ENCODE measurements around the gene CST9L. TPM values are rescaled to one million over a fixed set of nuclear protein-coding genes. Genes with fewer than 3 reads are reported as not detected.

Gene CST9L
- total and polyA plus RNA-seq, 2 of the 13 experiments (the other 11 are each of a cell fraction or from before 2014, with no cell fraction given) = 0.15 TPM; not detected in 1

GRCh38 chr20:23598481-23598880 lies 30.2 kb upstream of the CST9L start:
- ChIA-PET CTCF (ENCODE audit: low intra/inter-chr PET ratio, low total read pairs) (no interaction called here), POLR2A (no interaction called here)
- Histone ChIP-seq H3K27ac (ENCODE audit: extremely low read length, insufficient read depth, low read length) (no peak overlapping the region), H3K36me3 (replicated peaks in 1 of 2; ENCODE audit: control insufficient read depth in 1 of 2, insufficient read depth in 2 of 2, low read length in 2 of 2) (no peaks in the 10 kb centered on the region), H3K79me2 (ENCODE audit: insufficient read depth, low read length) (no peaks in the 10 kb centered on the region), H4K20me1 (ENCODE audit: insufficient read depth, low read length) (no peaks in the 10 kb centered on the region), H3K4me2 (ENCODE audit: low read depth, low read length) (no peak overlapping the region), H3K27me3 (ENCODE audit: control insufficient read depth in 1 of 2, insufficient read depth in 2 of 2, low read length in 2 of 2) (peaks cover 0 to 18% of the 10 kb centered on the region in 2 experiments; a peak in 1 of 5 replicates), H3K4me3 (replicated peaks in 1 of 3; ENCODE audit: insufficient read depth in 1 of 3, low read depth in 2 of 3, low read length in 3 of 3) (no peak overlapping the region), H2AFZ (ENCODE audit: low read length) (no peak overlapping the region), H3K9ac (ENCODE audit: insufficient read depth, low read depth, low read length) (no peak overlapping the region), H3K4me1 (ENCODE audit: insufficient read depth, low read length) (peaks cover 10% of the 10 kb centered on the region; the same call in 1 of the 2 replicates), H3K9me3 (ENCODE audit: low read length) (no peaks in the 10 kb centered on the region)
- FAIRE-seq (no peak), ATAC-seq (no peak), DNase-seq (ENCODE audit: low spot score) (no peak)
- no peak for TF ChIP-seq ZNF598 (CRISPR knock-in tag; IDR thresholded peaks at IDR 0.05; ENCODE audit: borderline replicate concordance)
- no peak for TF ChIP-seq NKX3-1 (CRISPR knock-in tag; IDR thresholded peaks at IDR 0.05)
- BruUV-seq (replicated peaks) = no TSS peak
- in situ Hi-C loops (cut with HindIII; ENCODE audit: extremely low pct_ligation_motif_present, low pct_unique_long_range_greater_than_20kb) (no loop called here), intact Hi-C loops (cut with micrococcal nuclease; ENCODE audit: unreplicated experiment) (no loop called here)

- in situ Hi-C loops (cut with HindIII; ENCODE audit: extremely low pct_ligation_motif_present, low pct_unique_long_range_greater_than_20kb) = no loop called here
- no peak for TF ChIP-seq CBX2 (IDR thresholded peaks at IDR 0.05; ENCODE audit: low read depth, low read length)
- no peak for TF ChIP-seq CBX2 (CRISPR knock-in tag; IDR thresholded peaks at IDR 0.05; ENCODE audit: low read depth)
- TF ChIP-seq CBX5 (CRISPR knock-in tag; IDR thresholded peaks at IDR 0.05; ENCODE audit: borderline replicate concordance) = no peak
- TF ChIP-seq CEBPB (IDR thresholded peaks at IDR 0.05; ENCODE audit: borderline replicate concordance, low read depth, low read length) = peak; percentile 5; the same call in 1 of the 2 replicates
- no peak overlapping the region for H3K4me2 ChIP-seq (ENCODE audit: low read depth, low read length)
- peaks cover 10% of the 10 kb centered on the region; the same call in 1 of the 2 replicates for H3K4me1 ChIP-seq (ENCODE audit: insufficient read depth, low read length)
- POLR2A ChIA-PET = no interaction called here
- DNase-seq (ENCODE audit: low spot score) (no peak), ATAC-seq (no peak), FAIRE-seq (no peak)
- CTCF ChIA-PET (ENCODE audit: low intra/inter-chr PET ratio, low total read pairs) = no interaction called here
- no peak overlapping the region for H2AFZ ChIP-seq (ENCODE audit: low read length)
- no peak overlapping the region for H3K9ac ChIP-seq (ENCODE audit: insufficient read depth, low read depth, low read length)
- H3K79me2 ChIP-seq (ENCODE audit: insufficient read depth, low read length) = no peaks in the 10 kb centered on the region
- no peaks in the 10 kb centered on the region for H3K36me3 ChIP-seq (replicated peaks in 1 of 2; ENCODE audit: control insufficient read depth in 1 of 2, insufficient read depth in 2 of 2, low read length in 2 of 2)
- peaks cover 0 to 4% of the 10 kb centered on the region in 2 experiments; a peak in 1 of 5 replicates for H3K27me3 ChIP-seq (ENCODE audit: control insufficient read depth in 1 of 2, insufficient read depth in 2 of 2, low read length in 2 of 2)
- WGBS (ENCODE audit: low lambda C conversion rate) = 31% methylated on average over 2 of the region's 2 CpGs
- no peaks in the 10 kb centered on the region for H4K20me1 ChIP-seq (ENCODE audit: insufficient read depth, low read length)
- no TSS peak for BruUV-seq (replicated peaks)
- no peaks in the 10 kb centered on the region for H3K9me3 ChIP-seq (ENCODE audit: low read length)
- H3K4me3 ChIP-seq (replicated peaks in 1 of 3; ENCODE audit: insufficient read depth in 1 of 3, low read depth in 2 of 3, low read length in 3 of 3) = no peak overlapping the region
- H3K27ac ChIP-seq (ENCODE audit: extremely low read length, insufficient read depth, low read length) = no peak overlapping the region
- intact Hi-C loops (cut with micrococcal nuclease; ENCODE audit: unreplicated experiment) = no loop called here
Observed at GRCh38 chr20:23596579-23597250, 28.4 kb upstream of the CST9L start.
